Neural cell (in vitro differentiated cells): ENCODE results near the gene ASIC2. TPM values are rescaled to one million over a fixed set of nuclear protein-coding genes. Genes with fewer than 3 reads are reported as not detected.

ENCODE experiments used
- H2AFZ ChIP-seq: fragments of 200-600, 300-800 bp; sonication (generic), shearing (Covaris generic); 2 replicates; pipeline ENCODE4 v1.6.0; 2014; ENCODE audit warnings: low read depth, mild to moderate bottlenecking, antibody characterized with exemption, low read length, moderate library complexity
- H3F3A ChIP-seq: fragments of 200-600 bp; shearing (Covaris generic); 2 replicates; pipeline ENCODE4 v1.6.1; 2016; ENCODE audit warnings: mild to moderate bottlenecking, moderate library complexity, mixed read lengths, antibody characterized with exemption, low read length; ENCODE audit not compliant: insufficient read depth, poor library complexity, severe bottlenecking
- H3K27ac ChIP-seq: fragments of 200-600, 300-800 bp; sonication (generic), shearing (Covaris generic); 2 replicates; pipeline ENCODE4 v1.5.1; 2014; ENCODE audit warnings: mild to moderate bottlenecking, low read length, moderate library complexity
- H3K27me3 ChIP-seq: fragments of 300-800, 200-600 bp; sonication (generic), shearing (Covaris generic); 2 replicates; pipeline ENCODE4 v1.6.0; 2014; ENCODE audit warnings: mild to moderate bottlenecking, low read depth, low read length, moderate library complexity; ENCODE audit not compliant: insufficient read depth
- H3K36me3 ChIP-seq: fragments of 300-800, 200-600 bp; sonication (generic), shearing (Covaris generic); 2 replicates; pipeline ENCODE4 v1.5.1; 2014; ENCODE audit warnings: mild to moderate bottlenecking, antibody characterized with exemption, low read length, moderate library complexity; ENCODE audit not compliant: insufficient read depth
- H3K4me2 ChIP-seq: fragments of 300-800, 200-600 bp; sonication (generic), shearing (Covaris generic); 2 replicates; pipeline ENCODE4 v1.6.0; 2014; ENCODE audit warnings: mild to moderate bottlenecking, low read length
- H3K4me3 ChIP-seq: fragments of 300-800, 200-600 bp; sonication (generic), shearing (Covaris generic); 2 replicates; pipeline ENCODE4 v1.5.1; 2014; ENCODE audit warnings: mild to moderate bottlenecking, low read length, moderate library complexity
- H3K79me2 ChIP-seq: fragments of 200-600 bp; shearing (Covaris generic); replicated peaks from 2 replicates; pipeline ENCODE4 v1.6.0; 2014; ENCODE audit warnings: mild to moderate bottlenecking, low read length, moderate library complexity; ENCODE audit not compliant: insufficient read depth
- H3K9ac ChIP-seq: fragments of 300-800, 200-600 bp; sonication (generic), shearing (Covaris generic); 2 replicates; pipeline ENCODE4 v1.6.1; 2016; ENCODE audit warnings: mild to moderate bottlenecking, low read length, mixed read lengths
- H3K9me2 ChIP-seq: fragments of 200-600 bp; shearing (Covaris generic); 2 replicates; pipeline ENCODE4 v1.6.1; 2016; ENCODE audit warnings: mild to moderate bottlenecking, low read length, mixed read lengths; ENCODE audit not compliant: insufficient read depth
- H3K9me3 ChIP-seq: fragments of 200-600, 300-800 bp; sonication (generic), shearing (Covaris generic); 2 replicates; pipeline ENCODE4 v1.6.1; 2016; ENCODE audit warnings: mild to moderate bottlenecking, mixed run types, low read length, moderate library complexity, mixed read lengths
- H4K20me1 ChIP-seq: fragments of 200-600 bp; shearing (Covaris generic); 2 replicates; pipeline ENCODE4 v1.6.1; 2016; ENCODE audit warnings: mild to moderate bottlenecking, mixed run types; ENCODE audit not compliant: insufficient read depth
- CTCF ChIP-seq: fragments of 450-650 bp; IDR thresholded peaks from 2 replicates; pipeline ENCODE4 v1.5.1; 2014; ENCODE audit warnings: antibody characterized with exemption, mild to moderate bottlenecking, moderate library complexity; ENCODE audit not compliant: poor library complexity, severe bottlenecking
- EP300 ChIP-seq: fragments of 450-650 bp; conservative IDR thresholded peaks from 2 replicates; pipeline ENCODE4 v1.6.1; 2014; ENCODE audit warnings: antibody characterized with exemption, mild to moderate bottlenecking, moderate library complexity; ENCODE audit not compliant: poor library complexity, severe bottlenecking
- EZH2 ChIP-seq: fragments of 200-600, 300-800 bp; shearing (Covaris generic), sonication (generic); IDR thresholded peaks from 2 replicates; pipeline ENCODE4 v1.6.1; 2014; ENCODE audit warnings: antibody characterized with exemption, low read length, borderline replicate concordance, mild to moderate bottlenecking; ENCODE audit not compliant: insufficient read depth, poor library complexity, severe bottlenecking
- MXI1 ChIP-seq: fragments of 450-650 bp; conservative IDR thresholded peaks from 2 replicates; pipeline ENCODE4 v1.6.1; 2014; ENCODE audit warnings: antibody characterized with exemption, mild to moderate bottlenecking; ENCODE audit not compliant: poor library complexity, severe bottlenecking
- POLR2AphosphoS5 ChIP-seq: IDR thresholded peaks from 2 replicates; pipeline ENCODE4 v1.6.1; 2012
- RAD21 ChIP-seq: fragments of 450-650 bp; conservative IDR thresholded peaks from 2 replicates; pipeline ENCODE4 v1.6.1; 2014; ENCODE audit warnings: antibody characterized with exemption, mild to moderate bottlenecking, moderate library complexity
- REST ChIP-seq: IDR thresholded peaks from 2 replicates; pipeline ENCODE4 v1.6.1; 2012; ENCODE audit warnings: borderline replicate concordance
- SMC3 ChIP-seq: fragments of 450-650 bp; conservative IDR thresholded peaks from 2 replicates; pipeline ENCODE4 v1.6.1; 2014; ENCODE audit warnings: antibody characterized with exemption, mild to moderate bottlenecking, moderate library complexity; ENCODE audit not compliant: poor library complexity
- TAF1 ChIP-seq: IDR thresholded peaks from 2 replicates; pipeline ENCODE4 v1.6.1; 2012; ENCODE audit warnings: low read depth
- polyA plus RNA-seq: library from polyadenylated mRNA; depleted of rRNA; stranded (reverse); fragments of >200 nt; gene quantifications from 2 replicates; pipeline ENCODE4 v1.2.3, GENCODE V29; 2014

Gene ASIC2
- polyA plus RNA-seq, 1 donor from 2014 or later, result 2.4 TPM

GRCh38 chr17:33294994-33295393 is 1.9 kb upstream of the ASIC2 start:
- TF ChIP-seq EZH2, result no peak
- TF ChIP-seq CTCF, result no peak
- TF ChIP-seq MXI1, result no peak
- no peak for TF ChIP-seq TAF1
- no peak for TF ChIP-seq SMC3
- no peak for TF ChIP-seq RAD21
- no peak for TF ChIP-seq POLR2AphosphoS5
- no peak for TF ChIP-seq EP300
- TF ChIP-seq REST, result no peak
- Histone ChIP-seq H3K4me3 (no peak overlapping the region), H3K27ac (no peak overlapping the region), H3K79me2 (no peaks in the 10 kb centered on the region), H3K9me2 (no peaks in the 10 kb centered on the region), H3K9ac (no peak overlapping the region), H2AFZ (no peak overlapping the region), H3K4me2 (no peak overlapping the region), H3F3A (no peaks in the 10 kb centered on the region), H4K20me1 (no peaks in the 10 kb centered on the region), H3K36me3 (no peaks in the 10 kb centered on the region), H3K27me3 (peaks cover 50% of the 10 kb centered on the region), H3K9me3 (peaks cover 3% of the 10 kb centered on the region)

GRCh38 chr17:33292201-33292980 is 704 bp downstream of the ASIC2 start:
- Histone ChIP-seq H3K4me2 (peak overlapping the region; percentile 64), H3K9me2 (no peaks in the 10 kb centered on the region), H3F3A (no peaks in the 10 kb centered on the region), H3K9me3 (no peaks in the 10 kb centered on the region), H3K36me3 (no peaks in the 10 kb centered on the region), H4K20me1 (no peaks in the 10 kb centered on the region), H3K27me3 (peaks cover 75% of the 10 kb centered on the region), H3K79me2 (no peaks in the 10 kb centered on the region), H2AFZ (peak overlapping the region; percentile 56), H3K27ac (peak overlapping the region; percentile 42), H3K9ac (peak overlapping the region; percentile 68), H3K4me3 (peak overlapping the region; percentile 91)
- TF ChIP-seq CTCF (peak; percentile 69), MXI1 (no peak), SMC3 (no peak)
